HG02870 (cell line): ENCODE data around the gene CBY1.
"Not testable (repeated sequence)": the region's sequence is repeated elsewhere in the genome, so short reads cannot be mapped to it uniquely, and the experiment has no call there.

Source experiments
- ATAC-seq: cut with Tn5 transposase; IDR thresholded peaks from one replicate; pipeline ENCODE4 v1.9.1; 2021; ENCODE audit warnings: mild to moderate bottlenecking, moderate library complexity; ENCODE audit not compliant: unreplicated experiment

The CBY1 gene

DNA sequence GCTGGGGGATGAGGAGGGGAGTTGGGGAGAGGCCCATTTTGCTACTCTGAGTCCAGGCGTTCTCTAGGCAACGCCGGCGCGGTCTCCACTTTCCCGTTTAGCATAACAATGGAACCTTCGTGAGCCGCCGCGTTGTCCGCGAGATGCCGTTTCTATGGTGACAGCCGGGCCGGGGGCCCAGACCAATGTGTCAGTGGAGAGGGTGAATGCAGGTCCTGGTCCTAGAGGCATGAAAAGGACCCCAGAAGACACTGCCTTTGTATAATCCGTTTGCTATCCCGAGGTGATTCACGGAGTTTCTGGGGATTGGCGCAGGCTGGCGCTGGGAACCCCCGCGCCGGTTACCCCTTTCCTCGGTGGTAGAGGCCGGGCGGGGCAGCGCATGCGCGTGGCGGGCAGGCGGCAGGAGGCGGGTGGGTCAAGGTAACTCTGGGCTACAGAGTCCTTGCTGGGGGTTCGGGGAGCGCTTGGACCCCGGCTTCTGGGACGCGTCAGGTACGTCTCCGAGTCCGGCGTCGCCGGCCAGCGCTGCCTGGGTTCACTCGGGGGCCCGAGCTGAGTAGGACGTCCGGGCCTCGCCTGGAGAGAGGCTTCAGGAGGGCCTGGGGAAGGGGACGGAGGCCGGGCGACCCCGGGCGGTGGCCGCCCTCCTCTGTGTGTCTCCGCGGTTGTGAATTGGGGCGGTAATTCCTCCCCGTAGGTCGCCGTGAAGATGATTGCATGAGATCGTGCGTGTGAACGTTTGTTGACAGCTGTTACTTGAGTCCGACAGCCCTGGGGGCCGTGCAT, at the start of gene CBY1, which contains the start of gene FAM227A:
TSS of gene CBY1 (plus strand) at position 383 of the 789 bp plus-strand sequence. CDS start 11,417 bp downstream, outside the sequence.
TSS of gene FAM227A (minus strand) at position 137 of the 789 bp plus-strand sequence. CDS start 6,224 bp downstream, outside the sequence.
- peak; percentile 65 for ATAC-seq

DNA sequence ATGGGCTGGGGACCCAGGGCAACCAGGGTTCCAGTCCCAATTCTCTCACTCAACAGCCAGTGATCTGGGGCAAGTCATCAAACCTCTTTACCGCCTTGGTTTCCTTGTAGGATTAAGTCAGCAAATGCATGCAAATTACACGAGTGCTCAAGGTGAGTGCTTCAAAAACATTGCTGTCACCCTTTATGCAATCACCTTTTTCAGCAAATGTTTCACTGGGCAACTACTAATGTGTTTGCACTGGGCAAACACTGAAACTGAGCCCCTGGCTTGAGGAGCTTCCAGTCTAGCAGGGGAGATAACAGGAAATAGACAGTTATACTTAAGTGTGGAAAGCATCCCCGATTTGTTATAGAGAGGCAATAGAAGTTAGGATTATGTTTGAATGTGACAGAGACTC, 48.8 kb upstream of the CBY1 start:
- ATAC-seq = no peak

DNA sequence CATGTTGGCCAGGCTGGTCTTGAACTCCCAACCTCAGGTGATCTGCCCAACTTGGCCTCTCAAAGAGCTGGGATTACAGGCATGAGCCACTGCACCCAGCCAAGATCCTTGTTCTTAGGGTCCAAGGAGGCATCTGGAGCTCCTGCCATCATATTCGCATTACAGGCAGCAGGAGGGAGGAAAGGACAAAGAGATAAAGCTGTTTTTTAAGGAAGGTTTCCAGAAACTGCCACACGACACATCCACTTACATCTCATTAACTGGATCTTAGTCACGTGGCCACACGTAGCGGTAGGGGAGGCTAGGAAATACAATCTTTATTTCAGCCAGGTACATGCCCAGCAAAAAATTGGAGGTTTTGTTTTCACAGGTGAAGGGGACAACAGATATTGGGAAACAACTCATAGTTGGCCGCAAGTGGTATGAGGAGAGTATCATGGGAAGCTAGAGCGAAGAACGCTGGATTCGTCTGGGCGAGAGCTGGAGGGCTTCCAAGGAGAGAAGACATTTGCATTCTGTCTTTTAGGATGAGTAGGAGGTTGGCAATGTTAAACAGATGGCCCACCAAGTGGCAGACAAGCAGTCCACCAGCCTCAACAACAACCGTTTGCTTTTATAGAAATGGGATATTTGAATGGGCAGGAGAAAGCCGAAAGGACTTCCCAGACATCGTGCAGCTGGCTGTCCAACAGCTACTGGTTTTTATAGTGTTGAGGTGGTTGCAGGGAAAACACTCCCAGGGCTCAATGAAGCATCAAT, 47.3 kb upstream of the CBY1 start:
- no peak for ATAC-seq

DNA sequence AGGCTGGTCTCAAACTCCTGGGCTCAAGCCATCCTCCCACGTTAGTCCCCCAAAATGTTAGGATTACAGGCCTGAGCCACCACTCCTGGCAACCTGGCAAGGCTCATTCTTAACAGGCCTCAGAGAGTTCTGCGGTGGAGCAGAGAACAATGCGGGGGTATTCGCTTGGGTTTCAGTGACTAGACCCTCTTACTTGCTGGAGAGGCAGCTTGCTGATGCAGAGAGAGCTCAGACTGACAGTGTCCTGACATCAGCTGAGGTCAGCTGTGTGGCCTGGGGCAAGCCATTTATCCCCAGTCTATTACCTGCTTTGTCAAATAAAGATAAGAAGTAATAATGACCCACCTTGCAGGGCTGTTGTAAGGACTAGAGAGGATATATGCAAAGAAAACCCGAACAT, 46.2 kb upstream of the CBY1 start:
- no peak for ATAC-seq

DNA sequence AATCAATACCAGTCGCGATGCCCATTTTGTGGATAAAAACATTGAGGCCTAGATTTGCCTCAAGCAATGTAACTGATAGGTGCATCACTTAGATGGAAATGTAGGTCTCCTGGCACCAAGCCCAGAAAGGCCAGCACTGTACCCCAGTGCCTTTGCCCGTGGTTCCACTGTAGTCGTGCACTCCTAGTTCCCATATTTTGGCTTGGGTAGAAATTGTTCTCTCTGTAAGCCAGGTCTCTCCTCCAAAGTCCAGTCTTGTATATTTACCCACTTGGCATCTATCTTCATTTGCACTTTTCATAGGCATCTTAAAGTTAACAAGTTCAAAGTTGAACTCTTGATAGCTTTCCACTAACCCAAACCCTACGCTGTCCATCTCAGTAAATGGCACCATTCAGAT, 44.9 kb upstream of the CBY1 start:
- ATAC-seq = no peak

DNA sequence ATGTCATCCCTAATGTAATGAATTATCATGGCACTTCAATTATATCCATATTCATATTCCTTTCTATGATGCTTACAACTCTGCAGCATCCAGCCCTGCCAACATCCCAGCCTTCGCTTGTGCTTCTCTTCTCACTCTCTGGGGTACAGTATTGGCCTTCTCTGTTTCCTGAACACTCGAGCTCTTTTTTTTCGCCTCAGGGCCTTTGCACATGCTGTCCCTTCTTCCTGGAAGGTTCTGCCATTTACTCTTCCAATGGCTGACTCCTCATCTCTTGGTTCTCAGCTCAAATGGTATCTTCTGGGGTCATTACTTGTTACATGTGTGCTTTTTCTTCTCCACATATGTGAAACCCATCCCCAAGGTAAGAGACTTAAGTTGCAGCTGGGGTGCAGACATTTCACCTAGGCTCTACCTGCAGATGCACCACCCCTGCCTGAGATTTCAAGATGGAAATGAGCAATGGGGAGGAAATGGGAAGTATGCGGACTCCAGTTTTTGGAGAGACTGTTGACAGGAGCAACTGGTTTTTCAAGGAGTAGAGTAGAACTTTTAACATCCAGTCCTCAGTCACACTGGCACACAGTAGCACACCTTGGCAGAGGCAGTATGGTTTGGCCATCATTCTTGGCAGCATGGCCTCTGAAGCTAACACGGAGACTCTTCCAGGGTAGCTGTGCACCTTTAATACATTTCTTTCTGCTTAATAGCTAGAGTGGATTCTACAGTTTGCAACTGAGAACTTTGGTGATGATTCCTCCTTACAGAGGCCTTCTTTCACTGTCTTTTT, 44.0 kb upstream of the CBY1 start:
- no peak for ATAC-seq

DNA sequence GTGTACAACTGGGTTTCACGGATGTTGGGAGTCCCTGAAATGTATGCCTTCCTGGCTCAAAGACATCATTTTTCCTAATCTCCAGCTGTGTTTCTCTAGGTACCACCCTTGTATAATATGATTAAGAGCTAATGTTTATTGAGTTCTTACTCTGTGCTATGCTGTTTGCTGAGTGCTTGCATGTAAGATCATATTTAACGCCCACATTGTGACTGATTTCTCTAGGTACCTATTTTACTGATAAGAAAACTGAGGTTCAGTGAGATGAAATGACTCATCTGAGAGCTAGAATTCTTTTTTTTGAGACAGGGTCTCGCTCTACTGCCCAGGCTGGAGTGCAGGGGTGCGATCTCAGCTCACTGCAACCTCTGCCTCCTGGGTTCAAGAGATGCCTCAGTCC, 42.9 kb upstream of the CBY1 start:
- no peak for ATAC-seq

DNA sequence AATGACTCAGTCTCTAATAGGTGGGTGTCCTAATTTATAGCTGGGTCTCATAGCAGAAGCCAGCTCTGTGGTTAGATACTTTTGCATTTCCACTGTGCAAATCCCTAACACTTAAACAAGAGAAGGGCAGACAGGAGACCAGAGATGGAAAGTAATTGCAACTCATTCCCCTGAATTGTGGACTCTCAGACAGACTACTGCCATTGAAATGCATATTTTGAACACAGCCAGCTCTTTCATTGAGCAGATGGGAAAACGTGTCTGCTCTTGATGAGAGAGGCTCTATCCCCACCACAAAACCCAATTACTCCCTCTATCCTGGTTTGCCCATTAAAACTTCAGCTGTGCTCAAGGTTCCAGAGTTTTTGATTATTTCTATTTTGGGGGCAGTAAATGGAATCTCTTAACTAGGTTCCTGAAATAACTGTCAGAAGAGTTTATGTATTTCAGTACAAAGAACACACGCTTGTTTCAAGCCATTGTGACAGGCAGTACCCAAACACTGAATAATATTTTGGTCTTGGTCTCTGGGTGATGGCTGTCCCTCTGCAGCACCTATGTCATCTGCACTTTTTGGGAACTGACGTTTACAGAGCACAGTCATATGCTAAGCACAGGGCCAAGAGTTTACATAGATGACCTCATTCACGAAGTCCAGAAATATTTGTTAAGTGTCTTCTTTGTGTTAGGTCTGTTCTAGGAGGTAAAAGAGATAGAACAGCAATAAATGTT, 41.9 kb upstream of the CBY1 start:
- no peak for ATAC-seq

DNA sequence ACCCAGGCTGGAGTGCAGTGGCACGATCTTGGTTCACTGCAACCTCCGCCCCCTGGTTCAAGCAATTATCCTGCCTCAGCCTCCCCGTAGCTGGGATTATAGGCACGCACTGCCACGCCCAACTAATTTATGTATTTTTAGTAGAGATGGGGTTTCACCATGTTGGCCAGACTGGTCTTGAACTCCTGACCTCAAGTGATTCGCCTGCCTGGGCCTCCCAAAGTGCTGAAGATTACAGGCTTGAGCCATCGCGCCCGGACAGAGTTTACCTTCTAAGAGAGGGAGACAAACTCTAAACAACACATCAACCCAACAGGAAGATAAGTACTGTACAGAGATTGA, 41.4 kb upstream of the CBY1 start:
- ATAC-seq = not testable (repeated sequence)

DNA sequence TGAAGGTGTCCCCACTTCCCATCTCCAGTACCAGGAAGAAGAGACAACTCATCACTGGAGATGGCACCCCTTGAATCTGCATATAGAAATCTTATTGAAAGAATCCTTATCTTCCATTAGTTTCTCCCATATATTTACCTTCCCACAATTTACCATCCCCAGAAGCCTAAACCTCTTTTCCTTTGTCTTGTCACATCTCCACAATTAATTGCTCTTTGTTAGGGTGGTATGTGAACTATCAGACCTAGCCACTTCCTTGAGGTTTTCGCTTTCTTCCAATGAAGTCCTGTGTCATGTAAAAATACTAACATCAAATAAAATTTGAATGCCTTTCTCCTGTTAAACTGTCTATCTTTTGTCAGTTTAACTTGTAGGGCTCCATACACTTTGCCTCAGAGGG, 38.2 kb upstream of the CBY1 start:
- no peak for ATAC-seq

DNA sequence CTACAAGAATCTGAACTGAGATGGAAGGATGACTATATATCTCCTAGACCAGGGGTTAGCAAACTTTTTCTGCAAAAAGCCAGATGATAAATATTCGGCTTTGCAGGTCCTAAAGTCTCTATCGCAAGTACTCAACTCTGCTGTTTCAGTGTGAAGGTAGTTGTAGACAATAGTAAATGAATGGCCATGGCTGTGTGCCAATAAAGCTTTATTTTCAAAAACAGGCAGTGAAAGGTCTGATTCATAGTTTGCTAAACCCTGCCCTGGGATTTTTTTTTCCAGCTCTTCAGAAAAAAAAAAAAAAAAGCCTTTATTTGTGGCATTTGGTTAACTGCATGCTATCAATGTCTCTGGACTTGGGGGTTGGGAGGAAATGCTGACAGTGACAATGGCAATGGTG, 37.8 kb upstream of the CBY1 start:
- no peak for ATAC-seq

DNA sequence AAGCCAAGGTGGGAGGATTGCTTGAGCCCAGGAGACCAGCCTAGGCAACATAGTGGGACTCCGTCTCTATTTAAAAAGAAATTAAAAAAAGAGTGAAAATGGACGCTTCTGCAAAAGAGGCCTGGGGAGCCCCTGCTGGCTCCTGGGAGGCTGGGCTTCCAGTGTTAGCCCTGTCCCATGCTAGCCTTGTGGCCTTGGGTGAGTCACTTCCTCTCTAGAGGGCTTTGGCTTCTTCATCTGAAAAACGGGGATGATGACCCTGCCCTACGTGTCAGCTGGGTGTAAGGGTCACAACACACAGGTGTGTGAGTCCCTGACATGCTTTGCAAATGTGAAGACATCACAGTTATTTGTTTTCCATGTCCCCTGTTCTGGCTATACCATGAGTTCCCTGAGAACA, 33.1 kb upstream of the CBY1 start:
- ATAC-seq = no peak

DNA sequence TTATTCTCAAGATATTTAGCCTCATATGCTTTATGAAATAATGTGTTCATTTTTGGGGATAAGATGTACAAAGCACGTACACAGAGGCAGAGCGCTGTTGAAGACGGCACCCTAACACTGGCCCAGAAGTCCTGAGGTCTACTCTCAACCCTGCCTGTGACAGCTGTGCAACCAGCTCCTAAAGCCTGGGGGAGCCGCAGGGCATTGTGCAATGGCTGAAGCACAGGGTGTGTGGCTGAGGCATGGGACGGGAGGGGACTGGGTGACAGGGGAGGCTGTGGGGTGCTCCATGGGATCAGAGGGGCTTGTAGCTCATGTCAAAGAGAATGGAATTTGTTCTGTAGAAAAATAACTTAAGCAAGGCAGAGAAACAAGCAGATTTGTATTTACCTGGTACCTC, 28.0 kb upstream of the CBY1 start:
- no peak for ATAC-seq

DNA sequence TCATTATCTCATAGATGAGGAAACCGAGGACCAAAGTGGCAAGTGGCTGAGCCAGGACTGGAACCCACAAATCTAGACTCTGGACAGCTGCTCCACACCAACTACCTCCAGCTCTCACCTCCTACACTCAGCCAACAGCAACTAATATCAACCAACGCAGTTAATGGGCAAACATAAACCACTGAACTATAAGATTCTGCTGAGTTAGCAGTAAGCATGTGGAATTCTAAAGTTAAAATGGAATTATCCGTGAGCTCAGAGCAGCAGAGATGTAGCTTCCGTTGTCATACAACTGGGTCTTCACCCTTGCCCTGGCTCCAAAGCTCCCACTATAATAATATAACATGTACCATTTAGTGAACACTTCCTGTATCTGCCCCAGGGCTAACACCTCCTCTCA, 27.3 kb upstream of the CBY1 start:
- no peak for ATAC-seq

DNA sequence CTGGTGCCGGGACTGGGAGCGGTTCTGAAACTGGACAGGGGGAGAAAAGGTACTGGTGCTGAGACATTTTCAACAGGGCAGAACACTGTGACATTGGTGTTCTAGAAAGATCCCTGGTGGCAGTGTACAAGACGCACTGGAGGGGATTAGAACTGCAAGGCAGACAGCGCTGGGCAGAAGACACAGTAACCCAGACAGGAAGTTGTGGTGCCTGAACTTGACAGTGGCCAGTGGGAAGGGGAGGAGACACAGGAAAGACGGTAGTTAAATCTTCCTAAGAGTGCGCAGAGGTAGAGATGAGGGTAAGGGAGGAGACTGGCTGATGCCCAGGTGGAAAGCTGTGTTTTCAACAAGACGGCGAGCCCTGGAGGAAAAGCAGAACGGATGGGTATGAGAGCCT, 24.7 kb upstream of the CBY1 start:
- no peak for ATAC-seq

DNA sequence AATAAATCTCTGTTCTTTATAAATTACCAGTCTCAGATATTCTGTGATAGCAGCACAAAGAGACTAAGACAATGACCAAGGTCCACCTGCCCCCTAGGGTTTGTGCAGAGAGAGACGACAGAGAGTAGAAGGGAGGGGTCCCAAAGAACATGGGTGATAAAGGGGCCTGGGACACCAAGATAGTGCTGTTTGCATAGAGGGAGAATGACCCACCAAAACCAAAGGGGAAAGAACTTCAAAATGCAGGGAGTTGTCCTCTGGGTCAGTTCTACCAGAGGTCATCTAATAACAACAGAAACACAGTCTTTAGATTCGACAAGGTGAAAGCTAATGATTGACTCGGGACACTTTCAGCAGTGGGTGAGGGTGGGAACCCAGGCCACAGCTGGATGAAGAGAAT, 23.9 kb upstream of the CBY1 start:
- no peak for ATAC-seq

DNA sequence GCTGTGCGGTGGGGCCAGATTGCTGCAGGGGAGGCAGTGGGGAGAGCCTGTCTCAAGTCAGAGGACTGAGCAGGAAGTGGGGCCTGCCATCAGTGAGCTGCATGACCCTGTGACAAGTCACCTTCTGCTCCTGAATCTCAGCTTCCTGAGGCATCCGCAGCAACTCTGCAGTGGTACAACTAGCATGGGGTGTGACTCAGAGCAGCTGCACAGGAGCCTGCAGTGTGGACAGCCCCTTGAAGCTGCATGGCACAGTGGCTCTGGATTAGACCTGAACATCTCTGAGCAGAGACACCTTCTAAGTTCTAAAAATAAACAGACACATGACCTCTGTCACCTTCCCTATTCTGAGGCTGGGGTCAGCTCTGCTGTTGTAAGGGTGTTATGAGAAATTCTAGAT, 18.2 kb upstream of the CBY1 start:
- ATAC-seq = no peak

DNA sequence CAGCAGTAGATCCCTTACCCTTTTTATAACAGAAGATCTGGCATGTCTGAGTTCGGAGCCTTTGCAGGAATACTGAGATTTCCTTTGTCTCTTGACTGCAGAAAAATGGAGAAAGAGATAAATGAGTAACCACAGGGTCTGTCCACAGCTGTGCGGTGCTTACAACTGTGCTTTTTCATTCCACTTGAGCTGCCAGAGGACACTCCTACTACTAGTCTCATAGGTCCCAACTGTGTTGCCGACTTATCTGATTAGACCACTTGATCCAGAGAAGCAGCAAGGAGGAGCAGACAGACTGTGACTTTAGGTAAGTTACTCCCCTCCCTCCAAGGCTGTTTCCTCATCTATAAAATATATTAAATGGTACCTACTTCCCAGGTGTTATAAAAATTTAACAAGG, 17.7 kb upstream of the CBY1 start:
- no peak for ATAC-seq

DNA sequence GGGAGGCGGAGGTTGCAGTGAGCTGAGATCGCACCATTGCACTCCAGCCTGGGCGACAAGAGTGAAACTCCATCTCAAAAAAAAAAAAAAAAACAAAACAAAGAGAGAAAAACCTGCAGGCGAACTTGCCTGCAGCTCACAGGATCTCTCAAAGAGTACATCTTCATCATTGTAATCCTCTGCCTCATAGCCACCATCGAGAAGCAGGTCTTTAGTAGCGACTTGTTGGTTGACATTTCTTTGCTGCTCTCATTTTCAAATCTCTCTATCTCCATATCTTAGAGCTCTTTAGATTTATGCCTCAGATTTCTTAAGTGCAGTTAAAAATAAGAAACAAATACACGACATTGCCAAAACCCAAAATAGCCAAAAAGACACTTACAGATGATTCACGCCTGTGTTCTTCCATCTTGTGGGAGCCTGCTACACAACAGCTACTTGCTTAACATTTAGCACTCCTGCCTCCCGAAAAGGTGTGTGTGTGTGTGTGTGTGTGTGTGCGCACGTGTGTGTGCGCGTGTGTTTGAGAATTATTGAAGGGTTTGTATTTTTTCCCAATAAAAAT, 14.9 kb upstream of the CBY1 start:
- ATAC-seq = no peak

DNA sequence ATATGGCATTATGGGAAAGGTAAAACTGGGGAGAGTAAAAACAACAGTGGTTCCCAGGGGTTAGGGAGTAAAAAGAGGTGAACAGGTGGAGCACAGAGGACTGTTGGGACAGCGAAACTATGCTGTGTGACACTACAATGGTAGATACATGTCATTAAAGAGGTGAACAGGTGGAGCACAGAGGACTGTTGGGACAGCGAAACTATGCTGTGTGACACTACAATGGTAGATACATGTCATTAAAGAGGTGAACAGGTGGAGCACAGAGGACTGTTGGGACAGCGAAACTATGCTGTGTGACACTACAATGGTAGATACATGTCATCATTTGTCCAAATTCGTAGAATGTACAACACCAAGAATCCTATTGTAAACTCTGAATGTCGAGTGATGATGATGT, 12.2 kb upstream of the CBY1 start:
- ATAC-seq = not testable (repeated sequence)

DNA sequence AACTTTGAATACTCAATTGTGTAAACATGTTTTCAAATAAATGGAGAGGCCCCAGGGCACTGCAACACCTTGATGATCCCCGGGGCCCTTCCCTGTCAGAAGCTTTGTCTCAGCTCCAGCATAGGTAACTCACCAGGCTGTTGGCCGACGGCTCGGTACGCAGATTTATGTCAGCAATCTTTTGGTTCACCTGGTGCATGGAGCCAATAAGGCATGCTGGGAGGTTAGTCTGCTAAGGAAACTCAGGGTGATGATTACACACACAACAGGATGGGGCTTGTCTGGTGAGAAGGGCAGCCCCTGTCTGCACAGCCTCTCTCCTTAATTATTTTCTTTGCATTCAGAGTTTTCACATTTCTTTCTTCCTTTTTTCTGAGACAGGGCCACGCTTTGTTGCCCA, 11.0 kb upstream of the CBY1 start:
- no peak for ATAC-seq
